OCI-LY1 (cell line): ENCODE data around the gene GBE1.

Experiments
- CTCF ChIP-seq: fragments of 200-600 bp; sonication (generic), shearing (Covaris generic); IDR thresholded peaks from 2 replicates; pipeline ENCODE4 v1.5.1; 2017; ENCODE audit warnings: mild to moderate bottlenecking, antibody characterized with exemption, low read length, moderate library complexity, mixed read lengths
- EZH2 ChIP-seq: fragments of 200-600 bp; sonication (generic), shearing (Covaris generic); IDR thresholded peaks from 2 replicates; pipeline ENCODE4 v1.8.0; 2017; ENCODE audit warnings: borderline replicate concordance, mixed run types, mild to moderate bottlenecking, antibody characterized with exemption, low read length, moderate library complexity, mixed read lengths

GRCh38 chr3:81788044-81788443 is 26.6 kb upstream of the GBE1 start:
- TF ChIP-seq EZH2 (no peak), CTCF (no peak)
